Astrocyte of the cerebellum (primary cell): Measurements from ENCODE around the gene TXNDC11.
A peak's percentile ranks its signal among the peaks of the same experiment; 100 is the strongest.

Experiments
- DNase-seq: peaks from one replicate; pipeline ENCODE4 v3.0.0-alpha.2; 2011; ENCODE audit warnings: low read depth
- H3K4me3 ChIP-seq: 2 replicates; pipeline ENCODE4 v1.5.1; 2011; ENCODE audit warnings: mild to moderate bottlenecking, low read depth, low read length, moderate library complexity
- in situ Hi-C: cut with HindIII; loops from 2 replicates; pipeline ENCODE4 v1.10.0; 2017; ENCODE audit warnings: low sequenced_read_pairs
- TF ChIP-seq, protein P1 (sequence below): IDR thresholded peaks from 2 replicates; pipeline ENCODE4 v1.5.1; 2012; ENCODE audit warnings: low read length, low read depth, moderate library complexity, mild to moderate bottlenecking; ENCODE audit errors: missing control alignments

TXNDC11 gene

DNA sequence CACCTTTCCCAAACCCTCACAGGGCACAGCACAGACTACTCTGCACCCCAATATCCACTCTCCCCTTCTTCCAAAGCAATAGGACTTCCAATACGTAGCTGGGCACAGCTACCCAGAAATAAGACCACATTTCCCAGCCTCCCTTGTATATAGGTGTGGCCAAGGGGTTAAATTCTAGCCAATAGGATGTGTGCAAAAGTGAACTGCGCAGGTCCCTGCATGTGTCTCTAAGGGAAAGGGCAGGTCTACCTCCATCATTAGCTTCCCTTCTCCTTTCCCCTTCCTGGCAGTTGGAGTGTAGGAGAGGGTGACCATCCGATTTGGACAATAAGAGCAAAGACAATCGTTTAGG is 99.9 kb downstream of the TXNDC11 start:
- no peak overlapping the region for H3K4me3 ChIP-seq
- TF ChIP-seq, protein P1, sequence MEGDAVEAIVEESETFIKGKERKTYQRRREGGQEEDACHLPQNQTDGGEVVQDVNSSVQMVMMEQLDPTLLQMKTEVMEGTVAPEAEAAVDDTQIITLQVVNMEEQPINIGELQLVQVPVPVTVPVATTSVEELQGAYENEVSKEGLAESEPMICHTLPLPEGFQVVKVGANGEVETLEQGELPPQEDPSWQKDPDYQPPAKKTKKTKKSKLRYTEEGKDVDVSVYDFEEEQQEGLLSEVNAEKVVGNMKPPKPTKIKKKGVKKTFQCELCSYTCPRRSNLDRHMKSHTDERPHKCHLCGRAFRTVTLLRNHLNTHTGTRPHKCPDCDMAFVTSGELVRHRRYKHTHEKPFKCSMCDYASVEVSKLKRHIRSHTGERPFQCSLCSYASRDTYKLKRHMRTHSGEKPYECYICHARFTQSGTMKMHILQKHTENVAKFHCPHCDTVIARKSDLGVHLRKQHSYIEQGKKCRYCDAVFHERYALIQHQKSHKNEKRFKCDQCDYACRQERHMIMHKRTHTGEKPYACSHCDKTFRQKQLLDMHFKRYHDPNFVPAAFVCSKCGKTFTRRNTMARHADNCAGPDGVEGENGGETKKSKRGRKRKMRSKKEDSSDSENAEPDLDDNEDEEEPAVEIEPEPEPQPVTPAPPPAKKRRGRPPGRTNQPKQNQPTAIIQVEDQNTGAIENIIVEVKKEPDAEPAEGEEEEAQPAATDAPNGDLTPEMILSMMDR, result no peak
- no peak for DNase-seq
- in situ Hi-C loops, result no loop called here

GRCh38 chr16:11640987-11641817 is 101.5 kb downstream of the TXNDC11 start:
- DNase-seq, result peak; percentile 58
- TF ChIP-seq, protein P1, result peak; percentile 74
- in situ Hi-C loops, result no loop called here
- H3K4me3 ChIP-seq, result no peak overlapping the region

- peak; percentile 93 for DNase-seq
- TF ChIP-seq, protein P1, result no peak
- no peak overlapping the region for H3K4me3 ChIP-seq
- in situ Hi-C loops, result no loop called here
Measured at GRCh38 chr16:11639925-11640899, 102.4 kb downstream of the TXNDC11 start.

- H3K4me3 ChIP-seq, result no peak overlapping the region
- in situ Hi-C loops, result no loop called here
- no peak for DNase-seq
- TF ChIP-seq, protein P1, result no peak
Measured at GRCh38 chr16:11639008-11639562, 103.6 kb downstream of the TXNDC11 start.

GRCh38 chr16:11638140-11638539 is 104.5 kb downstream of the TXNDC11 start:
- H3K4me3 ChIP-seq, result no peak overlapping the region
- TF ChIP-seq, protein P1, result no peak
- no peak for DNase-seq
- in situ Hi-C loops, result no loop called here

GRCh38 chr16:11637320-11637719 is 105.3 kb downstream of the TXNDC11 start:
- in situ Hi-C loops, result no loop called here
- DNase-seq, result no peak
- H3K4me3 ChIP-seq, result no peak overlapping the region
- TF ChIP-seq, protein P1, result no peak
